A673 (cell line): ENCODE results near the gene CTIF. TPM values are rescaled to one million over a fixed set of nuclear protein-coding genes. Genes with fewer than 3 reads are reported as not detected.

Source experiments
- BruUV-seq: library from RNA; stranded (reverse); fragments of 400-500 nt; replicated peaks from 2 replicates; lab custom pipeline; 2021; lab: Mats Ljungman, UMichigan
- CTCF ChIA-PET: fragments of 300-600 bp; sonication (Branson Sonifier 250); formaldehyde crosslinking; loops from one replicate; lab custom pipeline; 2022; ENCODE audit warnings: antibody characterized with exemption; lab: Charles Lee
- POLR2A ChIA-PET: fragments of 300-600 bp; sonication (Branson Sonifier 250); formaldehyde crosslinking; loops from one replicate; lab custom pipeline; 2022; ENCODE audit warnings: antibody characterized with exemption; ENCODE audit not compliant: low non-redundant PET; lab: Charles Lee
- DNase-seq: peaks from one replicate; pipeline ENCODE4 v3.0.0-alpha.2; 2015; ENCODE audit warnings: low spot score
- H3K27ac ChIP-seq: fragments of 200-600 bp; sonication (generic); 2 replicates; pipeline ENCODE4 v1.5.1; 2016; ENCODE audit warnings: mixed run types, low read depth, mild to moderate bottlenecking, mixed read lengths, antibody characterized with exemption, low read length; ENCODE audit not compliant: poor library complexity, severe bottlenecking
- H3K27me3 ChIP-seq: fragments of 200-600 bp; sonication (generic); replicated peaks from 2 replicates; pipeline ENCODE4 v1.6.1; 2017; ENCODE audit warnings: mixed run types, low read depth, mild to moderate bottlenecking, mixed read lengths, antibody characterized with exemption, low read length; ENCODE audit not compliant: insufficient read depth, poor library complexity
- H3K36me3 ChIP-seq: fragments of 200-600 bp; sonication (generic); 2 replicates; pipeline ENCODE4 v1.6.1; 2016; ENCODE audit warnings: mixed run types, mild to moderate bottlenecking, mixed read lengths, antibody characterized with exemption, low read length; ENCODE audit not compliant: insufficient read depth, poor library complexity, severe bottlenecking
- H3K4me1 ChIP-seq: fragments of 200-600 bp; sonication (generic); 2 replicates; pipeline ENCODE4 v1.6.1; 2017; ENCODE audit warnings: mixed run types, mild to moderate bottlenecking, mixed read lengths, antibody characterized with exemption, low read length; ENCODE audit not compliant: insufficient read depth, poor library complexity, severe bottlenecking
- H3K4me3 ChIP-seq: fragments of 200-600 bp; sonication (generic); 2 replicates; pipeline ENCODE4 v1.5.1; 2016; ENCODE audit warnings: low read depth, mixed run types, mild to moderate bottlenecking, mixed read lengths, low read length; ENCODE audit not compliant: poor library complexity, severe bottlenecking
- H3K9me3 ChIP-seq: fragments of 200-600 bp; sonication (generic); 2 replicates; pipeline ENCODE4 v1.6.1; 2016; ENCODE audit warnings: mixed run types, low read depth, mild to moderate bottlenecking, mixed read lengths, antibody characterized with exemption, low read length; ENCODE audit not compliant: poor library complexity, severe bottlenecking
- CTCF ChIP-seq: fragments of 300-800, 200-600 bp; sonication (generic); conservative IDR thresholded peaks from 2 replicates; pipeline ENCODE4 v1.5.1; 2017; ENCODE audit warnings: low read depth, mild to moderate bottlenecking, antibody characterized with exemption, low read length, moderate library complexity, mixed read lengths
- EZH2 ChIP-seq: fragments of 200-600 bp; sonication (generic); IDR thresholded peaks from 2 replicates; pipeline ENCODE4 v1.6.1; 2017; ENCODE audit warnings: borderline replicate concordance, low read depth, mild to moderate bottlenecking, mixed read lengths, antibody characterized with exemption, low read length; ENCODE audit not compliant: poor library complexity, severe bottlenecking
- intact Hi-C: fragments of 100-400 bp; cut with micrococcal nuclease; formaldehyde crosslinking; loops from one replicate; pipeline ENCODE4 v1.10.0; 2022; ENCODE audit not compliant: unreplicated experiment
- total RNA-seq: library from RNA; stranded (reverse); gene quantifications from 2 replicates; pipeline ENCODE4 v1.2.3, GENCODE V29; 2021

The CTIF gene
- total RNA-seq, 1 experiment from 2014 or later = 23.5 TPM

- no peaks in the 10 kb centered on the region for H3K9me3 ChIP-seq
- no peak overlapping the region for H3K27ac ChIP-seq
- H3K36me3 ChIP-seq = no peaks in the 10 kb centered on the region
- CTCF ChIA-PET = no interaction called here
- H3K27me3 ChIP-seq = no peaks in the 10 kb centered on the region
- H3K4me3 ChIP-seq = no peak overlapping the region
- H3K4me1 ChIP-seq = no peaks in the 10 kb centered on the region
- DNase-seq = no peak
- POLR2A ChIA-PET = no interaction called here
- no TSS peak for BruUV-seq
- intact Hi-C loops = no loop called here
- no peak for TF ChIP-seq EZH2
- no peak for TF ChIP-seq CTCF
Measured at GRCh38 chr18:48612917-48613316, 74.1 kb downstream of the CTIF start.

- TF ChIP-seq EZH2 (no peak), CTCF (no peak)
- ChIA-PET POLR2A (no interaction called here), CTCF (no interaction called here)
- BruUV-seq = no TSS peak
- H3K27ac ChIP-seq = no peak overlapping the region
- H3K27me3 ChIP-seq = no peaks in the 10 kb centered on the region
- H3K9me3 ChIP-seq = no peaks in the 10 kb centered on the region
- H3K4me3 ChIP-seq = no peak overlapping the region
- DNase-seq = no peak
- no peaks in the 10 kb centered on the region for H3K4me1 ChIP-seq
- no peaks in the 10 kb centered on the region for H3K36me3 ChIP-seq
- intact Hi-C loops = no loop called here
Measured at GRCh38 chr18:48613589-48614404, 75.0 kb downstream of the CTIF start.

GRCh38 chr18:48615566-48616401 lies 77.0 kb downstream of the CTIF start:
- TF ChIP-seq CTCF = no peak
- TF ChIP-seq EZH2 = no peak
- no peaks in the 10 kb centered on the region for H3K36me3 ChIP-seq
- no peaks in the 10 kb centered on the region for H3K4me1 ChIP-seq
- DNase-seq = no peak
- no peaks in the 10 kb centered on the region for H3K9me3 ChIP-seq
- no peaks in the 10 kb centered on the region for H3K27me3 ChIP-seq
- intact Hi-C loops = no loop called here
- H3K27ac ChIP-seq = no peak overlapping the region
- H3K4me3 ChIP-seq = no peak overlapping the region
- BruUV-seq = no TSS peak
- ChIA-PET POLR2A (no interaction called here), CTCF (no interaction called here)
